ENCODE measurements around the gene MMP17.

Gene MMP17

GRCh38 chr12:131893605-131894312, 65.6 kb downstream of the MMP17 start:
- H3K27me3 ChIP-seq (replicated peaks; ENCODE audit: control insufficient read depth, insufficient read depth, low read length), result no peaks in the 10 kb centered on the region; the same call in 1 of the 2 replicates
- H3K4me3 ChIP-seq (replicated peaks; ENCODE audit: low read depth, low read length), result peak overlapping the region; percentile 11
- no peak for TF ChIP-seq CTCF (IDR thresholded peaks at IDR 0.05; ENCODE audit: insufficient read depth, low read length, poor library complexity, severe bottlenecking)
- H3K36me3 ChIP-seq (ENCODE audit: control insufficient read depth, insufficient read depth, low read length), result peaks cover 2% of the 10 kb centered on the region; the same call in 1 of the 2 replicates
- no peak for DNase-seq (ENCODE audit: extremely low read depth, insufficient read length)

GRCh38 chr12:131894313-131894860, 66.2 kb downstream of the MMP17 start, which contains the start of gene ULK1:
Gene ULK1 (plus strand): TSS chr12:131894622. CDS start chr12:131895002, 380 bp downstream.
- H3K36me3 ChIP-seq (ENCODE audit: control insufficient read depth, insufficient read depth, low read length), result peaks cover 2% of the 10 kb centered on the region; the same call in 1 of the 2 replicates
- no peaks in the 10 kb centered on the region for H3K27me3 ChIP-seq (replicated peaks; ENCODE audit: control insufficient read depth, insufficient read depth, low read length)
- peak within 1 kb of the TSS; percentile 71 for H3K4me3 ChIP-seq (replicated peaks; ENCODE audit: low read depth, low read length)
- peak; percentile 86 for DNase-seq (ENCODE audit: extremely low read depth, insufficient read length)
- no peak for TF ChIP-seq CTCF (IDR thresholded peaks at IDR 0.05; ENCODE audit: insufficient read depth, low read length, poor library complexity, severe bottlenecking)

DNA sequence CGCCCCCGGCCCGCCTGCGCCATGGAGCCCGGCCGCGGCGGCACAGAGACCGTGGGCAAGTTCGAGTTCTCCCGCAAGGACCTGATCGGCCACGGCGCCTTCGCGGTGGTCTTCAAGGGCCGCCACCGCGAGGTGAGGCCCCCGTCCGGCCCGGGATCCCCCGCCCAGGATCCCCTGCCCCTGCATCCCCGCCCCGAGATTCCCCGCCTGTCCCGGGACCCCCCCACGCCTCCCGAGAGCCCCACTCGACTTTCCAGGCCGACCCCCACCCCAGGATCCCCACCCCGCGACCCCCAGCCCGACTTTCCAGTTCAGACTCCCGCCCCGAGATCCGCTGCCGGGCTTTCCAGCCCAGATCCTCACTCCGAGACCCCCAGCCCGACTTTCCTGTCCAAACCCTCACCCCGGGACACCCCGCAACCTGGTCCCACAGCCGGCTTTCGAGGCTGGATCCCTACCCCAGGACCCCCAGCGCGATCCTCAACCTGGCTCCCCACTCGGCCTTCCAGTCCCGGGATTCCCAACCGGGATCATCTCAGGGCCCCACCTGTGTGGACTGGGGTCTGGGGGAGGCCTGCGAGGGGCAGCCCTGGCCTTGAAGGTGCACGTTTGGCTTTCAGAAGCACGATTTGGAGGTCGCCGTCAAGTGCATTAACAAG, 66.9 kb downstream of the MMP17 start:
- TF ChIP-seq CTCF (IDR thresholded peaks at IDR 0.05; ENCODE audit: insufficient read depth, low read length, poor library complexity, severe bottlenecking), result no peak
- DNase-seq (ENCODE audit: extremely low read depth, insufficient read length), result peak; percentile 39
- H3K27me3 ChIP-seq (replicated peaks; ENCODE audit: control insufficient read depth, insufficient read depth, low read length), result no peaks in the 10 kb centered on the region
- peaks cover 2% of the 10 kb centered on the region; the same call in 1 of the 2 replicates for H3K36me3 ChIP-seq (ENCODE audit: control insufficient read depth, insufficient read depth, low read length)
- H3K4me3 ChIP-seq (replicated peaks; ENCODE audit: low read depth, low read length), result peak overlapping the region; percentile 71

- DNase-seq (ENCODE audit: extremely low read depth, insufficient read length), result no peak
- no peak for TF ChIP-seq CTCF (IDR thresholded peaks at IDR 0.05; ENCODE audit: insufficient read depth, low read length, poor library complexity, severe bottlenecking)
- H3K4me3 ChIP-seq (replicated peaks; ENCODE audit: low read depth, low read length), result peak overlapping the region; percentile 71
- H3K27me3 ChIP-seq (replicated peaks; ENCODE audit: control insufficient read depth, insufficient read depth, low read length), result no peaks in the 10 kb centered on the region
- peaks cover 2% of the 10 kb centered on the region; the same call in 1 of the 2 replicates for H3K36me3 ChIP-seq (ENCODE audit: control insufficient read depth, insufficient read depth, low read length)
Measured at GRCh38 chr12:131895640-131896079, 67.5 kb downstream of the MMP17 start.

- Histone ChIP-seq H3K36me3 (ENCODE audit: control insufficient read depth, insufficient read depth, low read length) (peaks cover 2% of the 10 kb centered on the region; the same call in 1 of the 2 replicates), H3K4me3 (replicated peaks; ENCODE audit: low read depth, low read length) (peak overlapping the region; percentile 71), H3K27me3 (replicated peaks; ENCODE audit: control insufficient read depth, insufficient read depth, low read length) (no peaks in the 10 kb centered on the region)
- no peak for TF ChIP-seq CTCF (IDR thresholded peaks at IDR 0.05; ENCODE audit: insufficient read depth, low read length, poor library complexity, severe bottlenecking)
- DNase-seq (ENCODE audit: extremely low read depth, insufficient read length), result peak; percentile 75
Measured at GRCh38 chr12:131896080-131896810, 68.1 kb downstream of the MMP17 start.
